B cell (primary cell): ENCODE results near the gene RPP30. TPM values are rescaled to one million over a fixed set of nuclear protein-coding genes. Genes with fewer than 3 reads are reported as not detected.

Experiments used
- ATAC-seq: fragments of 200-7000 bp; cut with Tn5 transposase; one replicate; pipeline ENCODE4 v1.10.0; 2021; ENCODE audit warnings: low read depth, mild to moderate bottlenecking, moderate number of reproducible peaks, moderate library complexity
- CTCF ChIA-PET: fragments of 350-600 bp; sonication (Branson Sonifier 250); formaldehyde crosslinking; loops from one replicate; lab custom pipeline; 2021; ENCODE audit warnings: antibody characterized with exemption, inconsistent platforms; lab: Charles Lee
- POLR2A ChIA-PET: fragments of 350-600 bp; sonication (Branson Sonifier 250); formaldehyde crosslinking; loops from one replicate; lab custom pipeline; 2021; ENCODE audit warnings: antibody characterized with exemption; lab: Charles Lee
- DNase-seq: peaks from one replicate; pipeline ENCODE4 v3.0.0; 2013
- H2AFZ ChIP-seq: 2 replicates; pipeline ENCODE4 v1.6.1; 2012; ENCODE audit warnings: mild to moderate bottlenecking, low read depth, low read length; ENCODE audit not compliant: insufficient read depth, poor library complexity, severe bottlenecking
- H3K27ac ChIP-seq, 2 donors: 1 replicate in 1 of 2; 2 replicates in 1 of 2; pipeline ENCODE4 v1.5.1; 2012 to 2013; ENCODE audit warnings: low read length in 2 of 2, mild to moderate bottlenecking in 2 of 2, moderate library complexity in 1 of 2
- H3K27me3 ChIP-seq, 4 experiments: fragments of 200-600 bp in 1 of 4; sonication (generic) in 1 of 4; replicated peaks in 1 of 4; 1 replicate in 2 of 4; 2 replicates in 2 of 4; pipeline versions ENCODE4 v1.6.1 to v1.7.0; 2013 to 2016; ENCODE audit warnings: low read length in 3 of 4, mild to moderate bottlenecking in 2 of 4, mixed read lengths in 1 of 4, moderate library complexity in 1 of 4; ENCODE audit not compliant: insufficient read depth in 4 of 4, control insufficient read depth in 3 of 4; ENCODE audit errors: control extremely low read depth in 1 of 4
- H3K36me3 ChIP-seq, 2 experiments: replicated peaks in 1 of 2; 1 replicate in 1 of 2; 2 replicates in 1 of 2; pipeline versions ENCODE4 v1.6.1 to v1.7.1; 2013; ENCODE audit warnings: low read length in 1 of 2; ENCODE audit not compliant: insufficient read depth in 2 of 2, control insufficient read depth in 1 of 2; ENCODE audit errors: control extremely low read depth in 1 of 2, extremely low read depth in 1 of 2
- H3K4me1 ChIP-seq, 2 donors: fragments of 200-600 bp in 1 of 2; sonication (generic) in 1 of 2; 1 replicate in 1 of 2; 2 replicates in 1 of 2; pipeline versions ENCODE4 v1.5.1 to v1.6.1; 2013 to 2017; ENCODE audit warnings: low read length in 2 of 2; ENCODE audit not compliant: control insufficient read depth in 2 of 2, insufficient read depth in 2 of 2
- H3K4me2 ChIP-seq: replicated peaks from 2 replicates; pipeline ENCODE3; 2012; ENCODE audit warnings: mild to moderate bottlenecking, low read depth, low read length; ENCODE audit not compliant: poor library complexity, severe bottlenecking
- H3K4me3 ChIP-seq, 5 experiments: fragments of 200-600 bp in 1 of 5; sonication (generic) in 1 of 5; 1 replicate in 3 of 5; 2 replicates in 2 of 5; pipeline versions ENCODE4 v1.5.1 to v1.7.0; 2011 to 2016; ENCODE audit warnings: low read length in 4 of 5, mild to moderate bottlenecking in 4 of 5, low read depth in 2 of 5, control low read depth in 1 of 5, moderate library complexity in 1 of 5; ENCODE audit not compliant: insufficient read depth in 1 of 5; ENCODE audit errors: control extremely low read depth in 1 of 5, extremely low read depth in 1 of 5
- H3K79me2 ChIP-seq: fragments of 200-600 bp; sonication (generic); one replicate; pipeline ENCODE4 v1.6.0; 2016; ENCODE audit warnings: low read length; ENCODE audit not compliant: control insufficient read depth, insufficient read depth
- H3K9ac ChIP-seq: fragments of 200-600 bp; sonication (generic); 2 replicates; pipeline ENCODE4 v1.6.1; 2017; ENCODE audit warnings: mild to moderate bottlenecking, low read length, moderate library complexity
- H3K9me3 ChIP-seq, 3 donors: one replicate each; pipeline versions ENCODE4 v1.6.1 to v1.7.1; 2013; ENCODE audit warnings: low read length in 2 of 3; ENCODE audit not compliant: control insufficient read depth in 2 of 3, insufficient read depth in 1 of 3; ENCODE audit errors: control extremely low read depth in 1 of 3
- H4K20me1 ChIP-seq: 2 replicates; pipeline ENCODE4 v1.6.0; 2012; ENCODE audit warnings: mild to moderate bottlenecking, low read length; ENCODE audit not compliant: insufficient read depth, control insufficient read depth, poor library complexity, severe bottlenecking
- H3K27ac Mint-ChIP-seq: one replicate; pipeline ENCODE4 v1.8.0; 2021; ENCODE audit warnings: mixed read lengths
- H3K27me3 Mint-ChIP-seq: one replicate; pipeline ENCODE4 v1.8.0; 2021; ENCODE audit warnings: mixed read lengths
- H3K4me1 Mint-ChIP-seq: one replicate; pipeline ENCODE4 v1.8.0; 2021; ENCODE audit warnings: mixed read lengths
- H3K4me3 Mint-ChIP-seq: one replicate; pipeline ENCODE4 v1.8.0; 2021; ENCODE audit warnings: mixed read lengths
- H3K9me3 Mint-ChIP-seq: one replicate; pipeline ENCODE4 v1.8.0; 2022; ENCODE audit warnings: mixed read lengths; ENCODE audit not compliant: insufficient read depth
- CTCF ChIP-seq: fragments of 200-600 bp; IDR thresholded peaks from one replicate; pipeline ENCODE4 v1.8.0; 2022; ENCODE audit warnings: antibody characterized with exemption, mild to moderate bottlenecking
- EZH2 ChIP-seq: IDR thresholded peaks from 2 replicates; pipeline ENCODE4 v1.6.1; 2012; ENCODE audit warnings: borderline replicate concordance, low read depth, mild to moderate bottlenecking, moderate library complexity, low read length; ENCODE audit not compliant: insufficient read depth, poor library complexity, severe bottlenecking
- WGBS: methylation state at CpG from one replicate; pipeline ENCODE4 v1.1.5; 2013; ENCODE audit warnings: missing lambda C conversion rate; ENCODE audit not compliant: insufficient coverage; 5-methylcytosine and 5-hydroxymethylcytosine counted together
- intact Hi-C: fragments of 100-400 bp; cut with micrococcal nuclease; formaldehyde crosslinking; loops from one replicate; pipeline ENCODE4 v1.10.0; 2022
- polyA plus RNA-seq: library from polyadenylated mRNA; depleted of rRNA; stranded (reverse); fragments of >200 nt; gene quantifications from 2 replicates; pipeline ENCODE4 v1.2.3, GENCODE V29; 2012
- total RNA-seq, 2 donors: library from RNA; stranded (reverse); fragments of 120-200 nt in 1 of 2; gene quantifications; 1 replicate in 1 of 2; 2 replicates in 1 of 2; pipeline versions ENCODE4 v1.2.3 to v1.2.4, GENCODE V29; 2013 to 2022

RPP30 gene
- total and polyA plus RNA-seq, 2 donors (not counting 1 experiment from before 2014, with no cell fraction given): 28.2 to 41.7 TPM

DNA sequence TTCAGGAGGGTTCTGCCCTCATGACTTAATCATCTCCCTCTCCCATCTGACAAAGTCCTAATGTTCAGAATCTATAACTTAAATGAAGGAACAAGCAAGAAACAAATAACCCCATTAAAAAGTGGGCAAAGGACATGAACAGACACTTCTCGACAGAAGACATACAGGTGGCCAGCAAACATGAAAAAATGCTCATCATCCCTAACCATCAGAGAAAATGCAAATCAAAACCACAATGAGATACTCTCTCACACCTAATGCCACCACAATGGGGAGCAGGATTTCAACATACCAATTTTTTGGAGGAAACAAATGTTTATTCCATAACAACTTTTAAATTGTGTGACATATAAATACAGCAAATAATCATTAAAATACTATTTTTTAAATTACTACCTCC lies 11.0 kb upstream of the RPP30 start:
- no peak overlapping the region for H3K27ac ChIP-seq
- no peak overlapping the region for H3K27ac Mint-ChIP-seq
- H3K4me2 ChIP-seq: no peak overlapping the region
- H3K27me3 ChIP-seq: peaks cover 0 to 24% (median 21%) of the 10 kb centered on the region in 4 experiments
- H3K4me3 ChIP-seq: no peak overlapping the region
- H4K20me1 ChIP-seq: no peaks in the 10 kb centered on the region
- H3K4me3 Mint-ChIP-seq: no peak overlapping the region
- H3K9me3 Mint-ChIP-seq: no peaks in the 10 kb centered on the region
- ATAC-seq (no peak), DNase-seq (no peak)
- H3K4me1 Mint-ChIP-seq: peaks cover 13% of the 10 kb centered on the region
- peaks cover 0 to 6% (median 0%) of the 10 kb centered on the region in 3 donors for H3K9me3 ChIP-seq
- no peaks in the 10 kb centered on the region for H3K36me3 ChIP-seq
- ChIA-PET CTCF (interaction anchor here (0.5 to 2.0 kb wide), 6 partner anchors 17 to 1350 kb away, joined by 4 to 12 read pairs (median 4); no protein-coding TSS in a partner anchor), POLR2A (no interaction called here)
- H3K9ac ChIP-seq: no peak overlapping the region
- peaks cover 32% of the 10 kb centered on the region for H3K27me3 Mint-ChIP-seq
- H3K79me2 ChIP-seq: no peaks in the 10 kb centered on the region
- peaks cover 16 to 17% of the 10 kb centered on the region in 2 donors for H3K4me1 ChIP-seq
- WGBS: 38% methylated on average over 1 of the region's 1 CpG
- intact Hi-C loops: loop anchor here (10.0 kb wide), 1 partner anchor 906 kb away; no protein-coding TSS in a partner anchor
- no peak overlapping the region for H2AFZ ChIP-seq
- no peak for TF ChIP-seq EZH2
- no peak for TF ChIP-seq CTCF

DNA sequence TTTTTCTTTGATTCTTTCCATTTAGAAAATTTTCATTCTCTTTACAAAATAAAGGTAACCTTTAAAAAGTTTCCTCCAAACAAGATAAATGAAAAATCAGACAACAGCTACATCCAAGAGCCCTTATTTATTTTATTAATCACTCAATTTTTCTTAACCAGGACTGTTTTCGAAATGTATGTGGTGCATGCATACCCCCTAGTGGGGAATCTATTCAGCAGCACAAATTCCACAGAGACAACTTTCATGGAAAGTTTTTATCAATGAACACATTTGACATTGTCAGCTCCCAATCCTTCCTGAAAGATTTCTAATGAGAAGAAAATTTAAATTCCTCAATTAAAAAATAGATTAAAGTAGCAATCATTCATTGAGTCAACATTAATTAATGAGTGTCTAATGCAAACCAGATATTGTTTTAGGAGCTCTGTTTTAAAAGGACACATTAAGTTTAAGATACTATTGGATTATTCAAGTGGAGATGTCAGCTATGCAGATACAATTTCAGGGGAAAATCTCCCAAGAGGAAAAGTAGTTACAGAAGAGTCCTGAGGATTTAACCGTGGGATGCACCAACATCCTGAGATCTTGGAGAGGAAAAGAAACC lies 8.8 kb upstream of the RPP30 start:
- no peak for ATAC-seq
- peak; percentile 36 for DNase-seq
- H3K27me3 Mint-ChIP-seq: peaks cover 35% of the 10 kb centered on the region
- no peak overlapping the region for H3K4me2 ChIP-seq
- intact Hi-C loops: loop anchor here (1.0 to 10.0 kb wide), 3 partner anchors 112 to 1070 kb away; no protein-coding TSS in a partner anchor
- H4K20me1 ChIP-seq: no peaks in the 10 kb centered on the region
- H3K4me1 Mint-ChIP-seq: peaks cover 4% of the 10 kb centered on the region
- no peak overlapping the region for H3K4me3 Mint-ChIP-seq
- no peaks in the 10 kb centered on the region for H3K36me3 ChIP-seq
- H3K4me3 ChIP-seq: no peak overlapping the region
- WGBS: 69% methylated on average over 1 of the region's 2 CpGs
- no peaks in the 10 kb centered on the region for H3K9me3 ChIP-seq
- H3K27ac Mint-ChIP-seq: no peak overlapping the region
- H3K27ac ChIP-seq: no peak overlapping the region
- TF ChIP-seq CTCF (peak; percentile 86), EZH2 (no peak)
- H3K4me1 ChIP-seq: peaks cover 4 to 5% of the 10 kb centered on the region in 2 donors
- H2AFZ ChIP-seq: no peak overlapping the region
- ChIA-PET POLR2A (no interaction called here), CTCF (interaction anchor here (0.8 to 4.9 kb wide), 8 partner anchors 9 to 1490 kb away, joined by 3 to 36 read pairs (median 6); partner anchors contain the start of gene RPP30)
- H3K27me3 ChIP-seq: peaks cover 0 to 17% (median 10%) of the 10 kb centered on the region in 4 experiments
- H3K9ac ChIP-seq: no peak overlapping the region
- H3K9me3 Mint-ChIP-seq: no peaks in the 10 kb centered on the region
- no peaks in the 10 kb centered on the region for H3K79me2 ChIP-seq
